ENCODE results near the gene PACRG. TPM values are rescaled to one million over a fixed set of nuclear protein-coding genes. Genes with fewer than 3 reads are reported as not detected.

The PACRG gene
- polyA plus RNA-seq, 1 of the 3 experiments (the other 2 are of a cell fraction): 0.56 TPM

GRCh38 chr6:163354085-163354484 lies 626.3 kb downstream of the PACRG start:
- ChIA-PET CTCF (interaction anchor here (0.9 to 1.4 kb wide), 4 partner anchors 17 to 50 kb away, joined by 3 to 4 read pairs (median 4); no protein-coding TSS in a partner anchor), POLR2A (interaction anchor here (0.6 kb wide), 1 partner anchor 9 kb away, joined by 3 read pairs; no protein-coding TSS in a partner anchor)
- Histone ChIP-seq H4K20me1 (ENCODE audit: insufficient read depth) (no peaks in the 10 kb centered on the region), H3K27ac (ENCODE audit: low read depth in 2 of 2, low read length in 1 of 2) (no peak overlapping the region), H3K9me2 (no peaks in the 10 kb centered on the region), H3K27me3 (ENCODE audit: insufficient read depth) (no peaks in the 10 kb centered on the region), H2AFZ (ENCODE audit: low read depth) (no peak overlapping the region), H3K9me3 (no peaks in the 10 kb centered on the region), H3K79me2 (ENCODE audit: insufficient read depth) (no peaks in the 10 kb centered on the region), H3K4me2 (no peak overlapping the region), H3K36me3 (replicated peaks in 1 of 2; ENCODE audit: control insufficient read depth in 1 of 2, insufficient read depth in 2 of 2, low read length in 1 of 2) (no peaks in the 10 kb centered on the region), H3K4me1 (ENCODE audit: control insufficient read depth in 1 of 2, insufficient read depth in 2 of 2, low read depth in 1 of 2, low read length in 1 of 2) (peaks cover 11 to 18% of the 10 kb centered on the region in 2 experiments; a peak in 3 of 4 replicates), H3K9ac (no peak overlapping the region), H3K4me3 (ENCODE audit: low read depth in 2 of 2, low read length in 1 of 2) (no peak overlapping the region), H3F3A (replicated peaks; ENCODE audit: insufficient read depth) (no peaks in the 10 kb centered on the region)
- DNase-seq: no peak
- 93% methylated on average over 8 of the region's 8 CpGs for WGBS (ENCODE audit: low lambda C conversion rate)
- TF ChIP-seq GATA2 (CRISPR knock-in tag; IDR thresholded peaks at IDR 0.05): no peak
- no peak for TF ChIP-seq SIN3A (IDR thresholded peaks at IDR 0.05; ENCODE audit: borderline replicate concordance, low read depth, low read length)
- no peak for TF ChIP-seq RCOR1 (IDR thresholded peaks at IDR 0.05; ENCODE audit: low read length)
- no peak for TF ChIP-seq RFX5 (IDR thresholded peaks at IDR 0.05; ENCODE audit: low read length)
- no peak for TF ChIP-seq FOXM1 (IDR thresholded peaks at IDR 0.05; ENCODE audit: low read depth)
- no peak for TF ChIP-seq EZH2phosphoT487 (IDR thresholded peaks at IDR 0.05; ENCODE audit: borderline replicate concordance, low read depth)
- no peak for TF ChIP-seq EP300 (IDR thresholded peaks at IDR 0.05; ENCODE audit: borderline replicate concordance in 1 of 2, low read depth in 1 of 2, low read length in 1 of 2)
- TF ChIP-seq GABPA (IDR thresholded peaks at IDR 0.05; ENCODE audit: low read depth): no peak
- no peak for TF ChIP-seq PBX3 (IDR thresholded peaks at IDR 0.05)
- no peak for TF ChIP-seq REST (IDR thresholded peaks at IDR 0.05; ENCODE audit: low read depth, low read length)
- TF ChIP-seq MAX (IDR thresholded peaks at IDR 0.05; ENCODE audit: low read depth): no peak
- TF ChIP-seq YY1 (IDR thresholded peaks at IDR 0.05; ENCODE audit: low read depth): no peak
- TF ChIP-seq CHD2 (IDR thresholded peaks at IDR 0.05; ENCODE audit: low read length, partially characterized antibody): no peak
- no peak for TF ChIP-seq USF1 (IDR thresholded peaks at IDR 0.05; ENCODE audit: borderline replicate concordance, low read depth)
- no peak for TF ChIP-seq JUND (IDR thresholded peaks at IDR 0.05)
- no peak for TF ChIP-seq CTCF (IDR thresholded peaks at IDR 0.05)
- TF ChIP-seq FOXJ3 (CRISPR knock-in tag; IDR thresholded peaks at IDR 0.05): no peak
- TF ChIP-seq ZBTB33 (IDR thresholded peaks at IDR 0.05; ENCODE audit: borderline replicate concordance, low read depth): no peak
- TF ChIP-seq RXRA (IDR thresholded peaks at IDR 0.05; ENCODE audit: borderline replicate concordance, low read depth): no peak
